Uterus (tissue), 4 donors: ENCODE data around the gene KCNQ1OT1. TPM values are rescaled to one million over a fixed set of nuclear protein-coding genes. Genes with fewer than 3 reads are reported as not detected.

ENCODE experiments used
- DNase-seq, 2 donors: peaks; one replicate each; pipeline ENCODE4 v3.0.0-alpha.2; 2019 to 2020
- H3K27ac ChIP-seq, 2 donors: fragments of 200-600 bp; sonication (generic); 1 replicate in 1 of 2; 2 replicates in 1 of 2; pipeline ENCODE4 v1.5.1; 2016 to 2018
- H3K27me3 ChIP-seq, 2 donors: fragments of 200-600 bp; sonication (generic); one replicate each; pipeline ENCODE4 v1.5.1; 2018 to 2019; ENCODE audit warnings: control low read depth in 1 of 2
- H3K36me3 ChIP-seq, 2 donors: fragments of 200-600 bp; sonication (generic); one replicate each; pipeline ENCODE4 v1.5.1; 2019; ENCODE audit warnings: control low read depth in 1 of 2
- H3K4me1 ChIP-seq, 2 donors: fragments of 200-600 bp; sonication (generic); one replicate each; pipeline ENCODE4 v1.5.1; 2018 to 2019; ENCODE audit warnings: control low read depth in 1 of 2
- H3K4me3 ChIP-seq, 2 donors: fragments of 200-600 bp; sonication (generic); 1 replicate in 1 of 2; 2 replicates in 1 of 2; pipeline ENCODE4 v1.5.1; 2018 to 2019; ENCODE audit warnings: mild to moderate bottlenecking in 1 of 2
- H3K9me3 ChIP-seq, 2 donors: fragments of 200-600 bp; sonication (generic); one replicate each; pipeline ENCODE4 v1.5.1; 2019; ENCODE audit warnings: control low read depth in 1 of 2
- CTCF ChIP-seq, 4 experiments: fragments of 200-600 bp in 2 of 4; fragments of 450-650 bp in 2 of 4; sonication (generic) in 2 of 4; IDR thresholded peaks; one replicate each; pipeline ENCODE4 v1.5.1; 2016 to 2019; ENCODE audit warnings: antibody characterized with exemption in 4 of 4, mild to moderate bottlenecking in 2 of 4, moderate library complexity in 1 of 4
- POLR2A ChIP-seq, 2 donors: fragments of 450-650 bp; IDR thresholded peaks; one replicate each; pipeline ENCODE4 v1.6.1; 2016; ENCODE audit warnings: antibody characterized with exemption in 2 of 2, mild to moderate bottlenecking in 1 of 2, moderate library complexity in 1 of 2
- intact Hi-C: fragments of 100-400 bp; cut with DNase I; formaldehyde crosslinking; loops from one replicate; pipeline ENCODE4 v1.15.1; 2023; ENCODE audit warnings: low total_unique reads
- total RNA-seq, 4 donors: library from RNA; depleted of rRNA in 3 of 4; stranded (reverse); fragments of >200 nt in 3 of 4; gene quantifications; one replicate each; pipeline versions ENCODE4 v1.1.0 to v1.2.4, GENCODE V29; 2014 to 2023
- donor health status: DM: yes; HTN: yes; CAD: no.

The KCNQ1OT1 gene
- total RNA-seq, 4 donors from 2014 or later, result 2.6 to 19.4 (median 10.9) TPM

GRCh38 chr11:2687223-2687530, 12.6 kb downstream of the KCNQ1OT1 start:
- Histone ChIP-seq H3K4me3 (no peak overlapping the region), H3K27ac (no peak overlapping the region), H3K4me1 (no peaks in the 10 kb centered on the region), H3K27me3 (no peaks in the 10 kb centered on the region), H3K36me3 (no peaks in the 10 kb centered on the region), H3K9me3 (no peaks in the 10 kb centered on the region)
- TF ChIP-seq CTCF (IDR thresholded peaks at IDR 0.05) (no peak), POLR2A (IDR thresholded peaks at IDR 0.05) (no peak)
- intact Hi-C loops, result no loop called here
- DNase-seq, result peak in 1 of 2 donors; percentile 12

DNA sequence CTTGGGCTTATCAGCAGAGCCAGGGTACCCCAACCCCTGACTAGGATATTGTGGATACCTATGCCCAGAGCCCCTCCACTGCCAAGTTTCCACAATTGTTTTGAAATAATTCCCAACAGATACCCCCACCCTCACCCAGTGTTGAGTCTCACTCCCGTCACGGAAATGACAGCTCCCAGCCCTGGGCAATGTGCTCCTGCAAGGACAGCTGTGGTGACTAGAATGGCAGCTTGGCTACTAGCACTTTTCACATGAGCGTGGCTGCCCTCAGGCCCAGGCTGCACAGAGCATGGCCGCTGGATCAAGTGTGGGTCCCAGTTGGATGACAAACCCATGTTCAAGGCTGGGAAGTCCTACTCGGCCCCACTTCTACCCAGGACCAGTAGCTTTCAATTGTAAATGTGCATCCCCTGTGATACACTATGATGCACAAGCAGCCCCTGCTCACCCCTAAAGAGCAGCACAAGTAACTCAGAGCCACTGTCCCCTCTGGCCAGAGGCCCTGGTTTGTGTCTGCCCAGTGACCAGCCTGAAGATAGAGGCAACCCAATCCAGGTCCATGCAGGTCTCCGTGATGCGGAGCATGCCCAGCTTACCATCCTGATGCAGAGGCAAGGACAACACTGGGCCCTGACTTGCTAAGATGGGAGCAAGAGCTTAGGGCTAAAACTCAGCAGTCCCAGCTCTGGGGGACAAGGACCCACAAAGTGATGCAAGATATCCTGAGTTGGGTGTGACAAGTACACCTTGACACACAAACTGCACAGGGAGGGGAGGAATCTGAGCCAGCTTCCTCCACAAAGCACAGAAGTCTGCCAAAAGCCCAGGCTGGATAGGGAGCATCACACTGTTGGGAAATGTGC, 13.2 kb downstream of the KCNQ1OT1 start:
- H3K4me3 ChIP-seq, result no peak overlapping the region
- intact Hi-C loops, result no loop called here
- H3K27me3 ChIP-seq, result no peaks in the 10 kb centered on the region
- DNase-seq, result peak in 1 of 2 donors; percentile 7
- no peaks in the 10 kb centered on the region for H3K4me1 ChIP-seq
- no peak overlapping the region for H3K27ac ChIP-seq
- H3K36me3 ChIP-seq, result no peaks in the 10 kb centered on the region
- no peaks in the 10 kb centered on the region for H3K9me3 ChIP-seq
- TF ChIP-seq CTCF (IDR thresholded peaks at IDR 0.05), result no peak
- TF ChIP-seq POLR2A (IDR thresholded peaks at IDR 0.05), result no peak

GRCh38 chr11:2685566-2686359, 14.0 kb downstream of the KCNQ1OT1 start:
- Histone ChIP-seq H3K9me3 (no peaks in the 10 kb centered on the region), H3K36me3 (no peaks in the 10 kb centered on the region), H3K4me3 (no peak overlapping the region), H3K27ac (no peak overlapping the region), H3K4me1 (no peaks in the 10 kb centered on the region), H3K27me3 (no peaks in the 10 kb centered on the region)
- DNase-seq, result peak in 1 of 2 donors; percentile 6
- TF ChIP-seq CTCF (IDR thresholded peaks at IDR 0.05), result no peak
- no peak for TF ChIP-seq POLR2A (IDR thresholded peaks at IDR 0.05)
- intact Hi-C loops, result no loop called here

- H3K36me3 ChIP-seq, result no peaks in the 10 kb centered on the region
- H3K27ac ChIP-seq, result no peak overlapping the region
- no peaks in the 10 kb centered on the region for H3K9me3 ChIP-seq
- intact Hi-C loops, result no loop called here
- TF ChIP-seq CTCF (IDR thresholded peaks at IDR 0.05) (no peak), POLR2A (IDR thresholded peaks at IDR 0.05) (no peak)
- no peak overlapping the region for H3K4me3 ChIP-seq
- no peak for DNase-seq
- H3K4me1 ChIP-seq, result no peaks in the 10 kb centered on the region
- no peaks in the 10 kb centered on the region for H3K27me3 ChIP-seq
Measured at GRCh38 chr11:2685051-2685450, 14.7 kb downstream of the KCNQ1OT1 start.

DNA sequence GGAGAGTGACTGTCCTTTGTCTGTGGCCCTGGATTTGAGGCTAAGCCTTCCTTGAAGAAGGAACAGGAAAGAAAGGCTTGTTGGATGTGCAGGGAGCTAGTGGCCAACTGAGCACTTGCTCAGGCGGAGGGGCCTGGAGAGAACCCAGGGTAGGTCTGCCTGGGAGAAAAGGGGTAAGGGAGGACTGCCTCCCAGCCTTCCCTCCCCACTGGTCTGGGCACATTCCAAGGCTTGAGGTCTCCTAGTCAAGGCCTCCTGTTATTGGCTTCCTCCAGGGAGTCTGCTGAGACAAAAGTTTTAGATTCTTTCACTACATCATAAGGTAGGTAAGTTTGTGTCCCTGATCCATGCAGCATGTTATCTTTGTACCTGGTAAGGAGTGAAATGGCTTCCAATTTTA, 15.2 kb downstream of the KCNQ1OT1 start:
- Histone ChIP-seq H3K36me3 (no peaks in the 10 kb centered on the region), H3K4me3 (no peak overlapping the region), H3K27ac (no peak overlapping the region), H3K27me3 (no peaks in the 10 kb centered on the region), H3K9me3 (no peaks in the 10 kb centered on the region), H3K4me1 (no peaks in the 10 kb centered on the region)
- DNase-seq, result no peak
- intact Hi-C loops, result no loop called here
- TF ChIP-seq POLR2A (IDR thresholded peaks at IDR 0.05), result no peak
- TF ChIP-seq CTCF (IDR thresholded peaks at IDR 0.05), result no peak
